Hypothalamus (tissue), 51 donors: Measurements from ENCODE around the gene ZNF662.

Experiments used
- DNase-seq, 51 donors: peaks; one replicate each; lab custom pipeline; 2025; lab: John Stamatoyannopoulos, UW

ZNF662 gene

GRCh38 chr3:42886294-42886822 is 19.6 kb upstream of the ZNF662 start:
- no peak for DNase-seq

GRCh38 chr3:42887084-42887483 is 18.9 kb upstream of the ZNF662 start:
- DNase-seq, result no peak

GRCh38 chr3:42891042-42891441 is 14.9 kb upstream of the ZNF662 start:
- no peak for DNase-seq

- no peak for DNase-seq
Observed at GRCh38 chr3:42892169-42892568, 13.8 kb upstream of the ZNF662 start.

GRCh38 chr3:42892807-42893206 is 13.1 kb upstream of the ZNF662 start:
- no peak for DNase-seq

GRCh38 chr3:42894698-42895579 is 11.0 kb upstream of the ZNF662 start:
- no peak for DNase-seq

- no peak for DNase-seq
Observed at GRCh38 chr3:42895580-42895868, 10.4 kb upstream of the ZNF662 start.

- DNase-seq, result no peak
Observed at GRCh38 chr3:42898896-42899675, 6.9 kb upstream of the ZNF662 start.

- DNase-seq, result peak in 2 of 51 donors; percentile 3 to 20
Observed at GRCh38 chr3:42900226-42901072, 5.5 kb upstream of the ZNF662 start.

- no peak for DNase-seq
Observed at GRCh38 chr3:42901073-42901415, 4.9 kb upstream of the ZNF662 start.

- DNase-seq, result no peak
Observed at GRCh38 chr3:42902257-42902656, 3.7 kb upstream of the ZNF662 start.

- no peak for DNase-seq
Observed at GRCh38 chr3:42904076-42904475, 1.9 kb upstream of the ZNF662 start.

- DNase-seq, result no peak
Observed at GRCh38 chr3:42905740-42906069, 237 bp upstream of the ZNF662 start.

- peak in 2 of 51 donors; percentile 25 to 48 for DNase-seq
Observed at GRCh38 chr3:42906848-42907183, 874 bp downstream of the ZNF662 start.

GRCh38 chr3:42908675-42909074 is 2.7 kb downstream of the ZNF662 start:
- no peak for DNase-seq

GRCh38 chr3:42911551-42911950 is 5.6 kb downstream of the ZNF662 start:
- no peak for DNase-seq

- DNase-seq, result no peak
Observed at GRCh38 chr3:42914771-42915515, 9.0 kb downstream of the ZNF662 start.

- no peak for DNase-seq
Observed at GRCh38 chr3:42923606-42924005, 17.7 kb downstream of the ZNF662 start.

- DNase-seq, result no peak
Observed at GRCh38 chr3:42926310-42926709, 20.4 kb downstream of the ZNF662 start.

- DNase-seq, result no peak
Observed at GRCh38 chr3:42934111-42934510, 28.2 kb downstream of the ZNF662 start.

- DNase-seq, result no peak
Observed at GRCh38 chr3:42934910-42935309, 29.0 kb downstream of the ZNF662 start.
